GM19193 (cell line): ENCODE measurements around the gene KIAA0930.

Source experiments
- POLR2A ChIP-seq: IDR thresholded peaks from 4 replicates; pipeline ENCODE4 v1.6.1; 2011; ENCODE audit not compliant: insufficient read depth, insufficient read length; ENCODE audit errors: extremely low read depth

The KIAA0930 gene

GRCh38 chr22:45248832-45249561, 8.3 kb upstream of the KIAA0930 start:
- no peak for TF ChIP-seq POLR2A

GRCh38 chr22:45246060-45246985, 5.6 kb upstream of the KIAA0930 start:
- TF ChIP-seq POLR2A = no peak

- TF ChIP-seq POLR2A = no peak
Observed at GRCh38 chr22:45244916-45245315, 4.2 kb upstream of the KIAA0930 start.

- TF ChIP-seq POLR2A = no peak
Observed at GRCh38 chr22:45242778-45243191, 2.1 kb upstream of the KIAA0930 start.

GRCh38 chr22:45240104-45240809, 437 bp downstream of the KIAA0930 start:
- no peak for TF ChIP-seq POLR2A

- no peak for TF ChIP-seq POLR2A
Observed at GRCh38 chr22:45239681-45240051, 1.0 kb downstream of the KIAA0930 start.

GRCh38 chr22:45238957-45239680, 1.6 kb downstream of the KIAA0930 start:
- no peak for TF ChIP-seq POLR2A

GRCh38 chr22:45238076-45238956, 2.4 kb downstream of the KIAA0930 start:
- no peak for TF ChIP-seq POLR2A

GRCh38 chr22:45237065-45237990, 3.4 kb downstream of the KIAA0930 start:
- TF ChIP-seq POLR2A = no peak

- no peak for TF ChIP-seq POLR2A
Observed at GRCh38 chr22:45235851-45236342, 4.8 kb downstream of the KIAA0930 start.

- peak; percentile 70 for TF ChIP-seq POLR2A
Observed at GRCh38 chr22:45235101-45235777, 5.5 kb downstream of the KIAA0930 start.

- no peak for TF ChIP-seq POLR2A
Observed at GRCh38 chr22:45233827-45234226, 6.9 kb downstream of the KIAA0930 start.
